ENCODE measurements around the gene SPATA9. TPM values are rescaled to one million over a fixed set of nuclear protein-coding genes. Genes with fewer than 3 reads are reported as not detected.

The SPATA9 gene
- total and polyA plus RNA-seq, 2 of the 13 experiments (the other 11 are each of a cell fraction or from before 2014, with no cell fraction given): not detected

DNA sequence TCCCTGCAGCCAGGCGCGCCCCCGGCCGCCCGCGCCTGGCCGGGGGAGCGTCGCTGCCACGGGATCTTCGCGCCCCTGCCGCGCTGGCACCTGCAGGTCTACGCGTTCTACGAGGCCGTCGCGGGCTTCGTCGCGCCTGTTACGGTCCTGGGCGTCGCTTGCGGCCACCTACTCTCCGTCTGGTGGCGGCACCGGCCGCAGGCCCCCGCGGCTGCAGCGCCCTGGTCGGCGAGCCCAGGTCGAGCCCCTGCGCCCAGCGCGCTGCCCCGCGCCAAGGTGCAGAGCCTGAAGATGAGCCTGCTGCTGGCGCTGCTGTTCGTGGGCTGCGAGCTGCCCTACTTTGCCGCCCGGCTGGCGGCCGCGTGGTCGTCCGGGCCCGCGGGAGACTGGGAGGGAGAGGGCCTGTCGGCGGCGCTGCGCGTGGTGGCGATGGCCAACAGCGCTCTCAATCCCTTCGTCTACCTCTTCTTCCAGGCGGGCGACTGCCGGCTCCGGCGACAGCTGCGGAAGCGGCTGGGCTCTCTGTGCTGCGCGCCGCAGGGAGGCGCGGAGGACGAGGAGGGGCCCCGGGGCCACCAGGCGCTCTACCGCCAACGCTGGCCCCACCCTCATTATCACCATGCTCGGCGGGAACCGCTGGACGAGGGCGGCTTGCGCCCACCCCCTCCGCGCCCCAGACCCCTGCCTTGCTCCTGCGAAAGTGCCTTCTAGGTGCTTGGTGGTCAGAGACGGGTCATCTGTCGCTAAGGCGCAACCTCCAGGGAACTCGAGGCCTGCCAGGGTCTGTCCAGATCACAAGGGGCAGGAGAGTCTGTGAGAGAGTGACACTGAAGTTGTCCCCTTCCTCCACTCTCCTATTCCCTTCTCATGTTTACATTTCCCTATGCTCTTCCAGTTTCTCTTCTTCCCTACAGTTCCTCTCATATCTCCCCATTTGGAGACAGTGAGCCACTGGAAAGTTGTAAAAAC is 61.6 kb downstream of the SPATA9 start (continued):
- TF ChIP-seq, protein P1, sequence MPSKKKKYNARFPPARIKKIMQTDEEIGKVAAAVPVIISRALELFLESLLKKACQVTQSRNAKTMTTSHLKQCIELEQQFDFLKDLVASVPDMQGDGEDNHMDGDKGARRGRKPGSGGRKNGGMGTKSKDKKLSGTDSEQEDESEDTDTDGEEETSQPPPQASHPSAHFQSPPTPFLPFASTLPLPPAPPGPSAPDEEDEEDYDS (CRISPR knock-in tag; IDR thresholded peaks at IDR 0.05): no peak
- TF ChIP-seq HIVEP1 (CRISPR knock-in tag; IDR thresholded peaks at IDR 0.05): peak; percentile 70; the same call in 1 of the 2 replicates
- TF ChIP-seq GTF3A (CRISPR knock-in tag; conservative IDR thresholded peaks at IDR 0.05): no peak
- no peak for TF ChIP-seq ZNF614 (CRISPR knock-in tag; IDR thresholded peaks at IDR 0.05; ENCODE audit: borderline replicate concordance)
- 0 out of 2 replicates have a peak, but pooled peaks have one; percentile 11 for TF ChIP-seq ZNF12 (CRISPR knock-in tag; IDR thresholded peaks at IDR 0.05)
- TF ChIP-seq SP140L (CRISPR knock-in tag; IDR thresholded peaks at IDR 0.05; ENCODE audit: borderline replicate concordance): no peak
- TF ChIP-seq ZNF564 (CRISPR knock-in tag; IDR thresholded peaks at IDR 0.05): 0 out of 2 replicates have a peak, but pooled peaks have one; percentile 18
- TF ChIP-seq PAWR (CRISPR knock-in tag; IDR thresholded peaks at IDR 0.05; ENCODE audit: borderline replicate concordance): no peak
- no peak for TF ChIP-seq XRCC5 (optimal IDR thresholded peaks at IDR 0.05; ENCODE audit: low read length)
- TF ChIP-seq ZNF292 (CRISPR knock-in tag; IDR thresholded peaks at IDR 0.05; ENCODE audit: borderline replicate concordance, low read depth): no peak
- TF ChIP-seq, protein P2, sequence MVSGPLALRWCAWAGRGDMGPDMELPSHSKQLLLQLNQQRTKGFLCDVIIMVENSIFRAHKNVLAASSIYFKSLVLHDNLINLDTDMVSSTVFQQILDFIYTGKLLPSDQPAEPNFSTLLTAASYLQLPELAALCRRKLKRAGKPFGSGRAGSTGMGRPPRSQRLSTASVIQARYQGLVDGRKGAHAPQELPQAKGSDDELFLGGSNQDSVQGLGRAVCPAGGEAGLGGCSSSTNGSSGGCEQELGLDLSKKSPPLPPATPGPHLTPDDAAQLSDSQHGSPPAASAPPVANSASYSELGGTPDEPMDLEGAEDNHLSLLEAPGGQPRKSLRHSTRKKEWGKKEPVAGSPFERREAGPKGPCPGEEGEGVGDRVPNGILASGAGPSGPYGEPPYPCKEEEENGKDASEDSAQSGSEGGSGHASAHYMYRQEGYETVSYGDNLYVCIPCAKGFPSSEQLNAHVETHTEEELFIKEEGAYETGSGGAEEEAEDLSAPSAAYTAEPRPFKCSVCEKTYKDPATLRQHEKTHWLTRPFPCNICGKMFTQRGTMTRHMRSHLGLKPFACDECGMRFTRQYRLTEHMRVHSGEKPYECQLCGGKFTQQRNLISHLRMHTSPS (CRISPR knock-in tag; IDR thresholded peaks at IDR 0.05; ENCODE audit: low read depth): 0 out of 2 replicates have a peak, but pooled peaks have one; percentile 24
- TF ChIP-seq HOXA9 (CRISPR knock-in tag; IDR thresholded peaks at IDR 0.05; ENCODE audit: borderline replicate concordance): peak; percentile 86; the same call in 1 of the 2 replicates
- TF ChIP-seq, protein P3, sequence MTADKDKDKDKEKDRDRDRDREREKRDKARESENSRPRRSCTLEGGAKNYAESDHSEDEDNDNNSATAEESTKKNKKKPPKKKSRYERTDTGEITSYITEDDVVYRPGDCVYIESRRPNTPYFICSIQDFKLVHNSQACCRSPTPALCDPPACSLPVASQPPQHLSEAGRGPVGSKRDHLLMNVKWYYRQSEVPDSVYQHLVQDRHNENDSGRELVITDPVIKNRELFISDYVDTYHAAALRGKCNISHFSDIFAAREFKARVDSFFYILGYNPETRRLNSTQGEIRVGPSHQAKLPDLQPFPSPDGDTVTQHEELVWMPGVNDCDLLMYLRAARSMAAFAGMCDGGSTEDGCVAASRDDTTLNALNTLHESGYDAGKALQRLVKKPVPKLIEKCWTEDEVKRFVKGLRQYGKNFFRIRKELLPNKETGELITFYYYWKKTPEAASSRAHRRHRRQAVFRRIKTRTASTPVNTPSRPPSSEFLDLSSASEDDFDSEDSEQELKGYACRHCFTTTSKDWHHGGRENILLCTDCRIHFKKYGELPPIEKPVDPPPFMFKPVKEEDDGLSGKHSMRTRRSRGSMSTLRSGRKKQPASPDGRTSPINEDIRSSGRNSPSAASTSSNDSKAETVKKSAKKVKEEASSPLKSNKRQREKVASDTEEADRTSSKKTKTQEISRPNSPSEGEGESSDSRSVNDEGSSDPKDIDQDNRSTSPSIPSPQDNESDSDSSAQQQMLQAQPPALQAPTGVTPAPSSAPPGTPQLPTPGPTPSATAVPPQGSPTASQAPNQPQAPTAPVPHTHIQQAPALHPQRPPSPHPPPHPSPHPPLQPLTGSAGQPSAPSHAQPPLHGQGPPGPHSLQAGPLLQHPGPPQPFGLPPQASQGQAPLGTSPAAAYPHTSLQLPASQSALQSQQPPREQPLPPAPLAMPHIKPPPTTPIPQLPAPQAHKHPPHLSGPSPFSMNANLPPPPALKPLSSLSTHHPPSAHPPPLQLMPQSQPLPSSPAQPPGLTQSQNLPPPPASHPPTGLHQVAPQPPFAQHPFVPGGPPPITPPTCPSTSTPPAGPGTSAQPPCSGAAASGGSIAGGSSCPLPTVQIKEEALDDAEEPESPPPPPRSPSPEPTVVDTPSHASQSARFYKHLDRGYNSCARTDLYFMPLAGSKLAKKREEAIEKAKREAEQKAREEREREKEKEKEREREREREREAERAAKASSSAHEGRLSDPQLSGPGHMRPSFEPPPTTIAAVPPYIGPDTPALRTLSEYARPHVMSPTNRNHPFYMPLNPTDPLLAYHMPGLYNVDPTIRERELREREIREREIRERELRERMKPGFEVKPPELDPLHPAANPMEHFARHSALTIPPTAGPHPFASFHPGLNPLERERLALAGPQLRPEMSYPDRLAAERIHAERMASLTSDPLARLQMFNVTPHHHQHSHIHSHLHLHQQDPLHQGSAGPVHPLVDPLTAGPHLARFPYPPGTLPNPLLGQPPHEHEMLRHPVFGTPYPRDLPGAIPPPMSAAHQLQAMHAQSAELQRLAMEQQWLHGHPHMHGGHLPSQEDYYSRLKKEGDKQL (CRISPR knock-in tag; IDR thresholded peaks at IDR 0.05; ENCODE audit: low read depth): no peak
- TF ChIP-seq ZNF781 (CRISPR knock-in tag; IDR thresholded peaks at IDR 0.05; ENCODE audit: borderline replicate concordance, not compliant biosample characterization): no peak
- TF ChIP-seq SMAD9 (CRISPR knock-in tag; IDR thresholded peaks at IDR 0.05): no peak
- TF ChIP-seq MED13 (CRISPR knock-in tag; IDR thresholded peaks at IDR 0.05): no peak
- peak; percentile 45; the same call in 1 of the 2 replicates for TF ChIP-seq ZFP90 (CRISPR knock-in tag; IDR thresholded peaks at IDR 0.05; ENCODE audit: borderline replicate concordance)
- TF ChIP-seq, protein P4, sequence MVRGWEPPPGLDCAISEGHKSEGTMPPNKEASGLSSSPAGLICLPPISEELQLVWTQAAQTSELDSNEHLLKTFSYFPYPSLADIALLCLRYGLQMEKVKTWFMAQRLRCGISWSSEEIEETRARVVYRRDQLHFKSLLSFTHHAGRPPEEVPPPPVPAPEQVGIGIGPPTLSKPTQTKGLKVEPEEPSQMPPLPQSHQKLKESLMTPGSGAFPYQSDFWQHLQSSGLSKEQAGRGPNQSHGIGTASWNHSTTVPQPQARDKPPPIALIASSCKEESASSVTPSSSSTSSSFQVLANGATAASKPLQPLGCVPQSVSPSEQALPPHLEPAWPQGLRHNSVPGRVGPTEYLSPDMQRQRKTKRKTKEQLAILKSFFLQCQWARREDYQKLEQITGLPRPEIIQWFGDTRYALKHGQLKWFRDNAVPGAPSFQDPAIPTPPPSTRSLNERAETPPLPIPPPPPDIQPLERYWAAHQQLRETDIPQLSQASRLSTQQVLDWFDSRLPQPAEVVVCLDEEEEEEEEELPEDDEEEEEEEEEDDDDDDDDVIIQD (CRISPR knock-in tag; IDR thresholded peaks at IDR 0.05; ENCODE audit: low read depth): no peak
- no peak for TF ChIP-seq SNRNP70 (IDR thresholded peaks at IDR 0.05; ENCODE audit: low read depth, low read length)
